Activated CD4-positive, alpha-beta T cell treated with anti-CD3 and anti-CD28 coated beads, Interleukin-2, Interleukin-4, amounts not matched to agents 100 ng/mL and 50 ng/mL, durations not matched to agents 16 hours and 8 hours (primary cell): ENCODE measurements around the gene RER1.

Source experiments
- DNase-seq: peaks from one replicate; pipeline ENCODE4 v3.0.0-alpha.2; 2020; ENCODE audit warnings: low spot score

The RER1 gene

DNA sequence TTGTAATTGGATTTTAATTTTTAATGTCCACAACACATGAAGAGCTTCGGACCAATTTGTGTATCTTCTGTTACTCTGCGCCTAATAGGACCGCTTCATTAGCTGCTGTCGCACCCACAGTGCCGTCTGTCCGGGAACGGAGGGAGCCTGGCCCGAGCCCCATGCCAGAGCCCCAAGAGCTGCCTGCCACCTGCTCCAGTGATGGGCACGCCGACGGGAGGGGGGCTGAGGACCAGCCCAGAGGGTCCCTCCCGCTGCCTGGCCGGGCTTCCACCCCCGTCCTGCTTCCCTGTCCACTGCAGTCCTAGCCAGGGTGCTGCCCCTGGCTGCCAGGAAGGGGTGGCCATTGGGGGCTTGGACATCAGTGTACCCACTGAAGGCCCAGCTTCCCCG, 54.2 kb downstream of the RER1 start:
- DNase-seq: no peak

- no peak for DNase-seq
Observed at GRCh38 chr1:2446394-2446793, 54.8 kb downstream of the RER1 start.

GRCh38 chr1:2446861-2447260, 55.2 kb downstream of the RER1 start:
- DNase-seq: no peak

DNA sequence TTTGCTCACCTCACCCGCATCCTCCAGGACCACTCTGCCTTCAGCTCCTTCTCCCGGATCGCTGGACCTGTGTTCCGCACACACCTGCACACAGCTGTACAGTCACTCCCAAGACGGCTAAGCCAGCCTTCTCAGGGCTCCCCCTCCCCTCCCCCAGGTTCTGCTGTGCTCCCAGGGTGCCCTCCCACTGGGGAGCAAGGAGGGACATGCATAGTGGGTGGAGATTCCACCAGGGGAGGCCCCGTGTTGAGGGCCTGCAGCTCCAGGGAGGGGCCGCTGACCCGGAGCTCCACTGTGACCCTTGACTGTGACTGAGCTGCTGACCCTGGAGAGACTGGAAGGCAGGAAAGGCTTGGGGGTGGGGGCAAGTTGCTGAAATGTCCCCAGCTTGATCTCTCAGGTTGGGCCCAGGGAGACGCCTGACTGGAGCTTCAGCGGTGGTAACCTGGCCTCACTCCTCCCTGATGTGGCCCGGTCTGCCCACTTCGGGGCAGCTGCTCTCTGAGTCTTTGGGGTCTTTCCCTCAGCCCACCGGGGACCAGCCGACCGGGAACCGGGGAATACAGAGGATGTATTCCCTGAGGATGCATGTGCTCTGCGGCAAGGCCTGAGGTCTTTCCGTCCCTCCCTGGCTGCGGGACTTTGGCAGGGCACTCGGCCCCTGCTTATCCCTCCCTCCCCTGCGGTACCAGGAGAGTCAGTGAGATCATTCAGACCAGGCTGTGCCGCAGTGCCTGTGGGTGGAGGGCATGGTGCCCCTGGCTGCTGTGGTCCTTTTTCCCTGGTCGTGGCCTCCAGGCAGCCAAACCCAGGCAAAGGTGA, 55.8 kb downstream of the RER1 start:
- DNase-seq: no peak

DNA sequence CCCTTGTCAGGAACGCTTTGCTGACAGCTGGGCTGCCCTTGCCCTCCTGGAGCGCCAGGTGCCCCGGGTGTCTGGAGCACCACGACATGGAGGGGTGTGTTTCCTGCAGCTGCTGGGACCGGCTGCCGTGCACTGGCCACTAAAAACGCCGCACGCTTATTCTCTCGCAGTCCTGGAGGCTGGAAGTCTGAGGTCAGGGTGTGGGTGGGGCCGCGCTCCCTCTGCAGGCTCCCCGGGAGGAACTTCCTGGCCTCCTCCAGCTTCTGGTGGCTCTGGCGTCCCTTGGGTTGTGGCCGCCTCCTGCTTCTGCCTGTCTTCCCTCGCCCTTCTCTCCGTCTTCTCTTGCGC, 56.4 kb downstream of the RER1 start:
- no peak for DNase-seq

GRCh38 chr1:2449636-2450454, 58.2 kb downstream of the RER1 start:
- no peak for DNase-seq

DNA sequence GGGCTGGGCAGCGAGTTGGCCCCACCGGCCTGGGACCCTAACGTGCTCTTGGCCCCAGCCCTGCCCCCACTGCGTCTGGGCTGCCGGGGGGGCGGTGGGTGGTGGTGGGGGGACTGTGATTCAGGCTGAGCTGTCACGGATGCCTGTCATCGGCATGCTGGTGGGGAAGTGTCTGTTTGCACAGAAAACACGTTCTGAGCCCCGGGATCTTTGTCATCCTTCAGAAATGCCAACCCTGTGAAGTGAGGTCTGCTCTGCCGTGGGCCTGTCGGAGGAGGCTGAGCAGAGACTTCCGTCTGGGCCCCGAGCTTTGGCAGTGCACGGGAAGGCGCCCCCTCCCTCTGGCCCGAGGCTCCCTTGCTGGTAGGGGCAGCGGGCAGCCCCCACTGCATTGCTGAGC, 60.1 kb downstream of the RER1 start:
- DNase-seq: no peak

DNA sequence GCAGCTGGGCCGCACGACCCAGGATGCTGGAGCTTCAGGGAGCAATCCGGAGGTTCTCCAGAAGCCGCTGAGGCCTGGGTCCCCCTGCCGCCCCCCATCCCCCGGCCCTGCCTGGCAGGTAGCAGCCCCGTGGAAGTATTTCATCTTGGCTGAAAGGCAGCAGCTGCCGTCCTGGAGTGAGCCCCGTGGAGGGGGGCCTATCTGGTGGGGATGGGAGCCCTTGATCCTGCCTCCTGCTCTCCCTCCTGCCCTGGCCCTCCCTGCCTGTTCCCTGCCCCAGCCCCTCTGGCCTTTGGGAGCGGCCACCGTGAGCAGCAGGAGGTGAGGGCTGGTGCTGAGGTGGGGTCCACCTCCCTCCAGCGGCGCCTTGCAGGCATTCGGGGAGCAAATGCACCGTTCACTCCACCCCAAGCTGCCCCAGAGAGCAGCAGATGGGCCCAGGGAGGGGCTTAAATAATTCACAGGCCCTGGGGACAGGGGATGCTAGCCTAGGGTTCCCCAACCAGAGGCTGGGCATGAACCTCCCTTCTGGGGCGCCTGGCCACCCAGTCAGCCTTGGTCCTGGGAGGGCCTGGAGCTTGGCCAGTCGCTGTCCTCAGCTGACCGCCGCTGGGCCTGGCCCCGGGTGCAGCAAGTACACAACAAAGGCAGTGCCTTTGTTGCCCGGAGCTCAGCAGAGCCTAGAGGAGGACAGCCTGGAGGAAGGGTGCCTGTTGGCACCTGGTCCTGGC, 60.7 kb downstream of the RER1 start:
- DNase-seq: no peak

- no peak for DNase-seq
Observed at GRCh38 chr1:2452932-2453315, 61.3 kb downstream of the RER1 start.

DNA sequence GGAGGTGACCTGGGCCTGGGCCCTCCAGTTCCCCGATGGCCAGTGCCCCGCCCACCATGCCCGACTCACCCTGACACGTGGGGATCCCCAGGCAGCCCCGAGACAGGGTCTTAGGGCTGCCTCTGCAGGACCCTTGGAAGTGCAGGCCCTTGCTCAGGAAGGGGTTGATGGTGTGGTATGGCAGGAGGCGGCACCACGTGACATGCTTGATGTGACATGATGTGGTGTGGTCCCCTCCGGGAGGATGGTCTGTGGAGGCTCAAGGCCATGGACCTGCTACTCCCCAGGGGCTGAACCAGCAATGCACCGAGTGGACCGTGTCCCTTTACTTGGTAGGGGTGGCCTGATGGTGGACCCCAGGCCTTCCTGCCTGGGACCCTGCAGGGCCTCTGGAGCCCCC, 62.6 kb downstream of the RER1 start:
- no peak for DNase-seq
